D721Med (cell line): ENCODE data around the gene RND2.

Experiments
- DNase-seq: peaks from one replicate; pipeline ENCODE4 v3.0.0; 2011; ENCODE audit warnings: low spot score; ENCODE audit not compliant: insufficient read length
- FAIRE-seq: peaks from 2 replicates; lab custom pipeline; 2011; peaks lifted over from hg19 to GRCh38; lab: Jason Lieb, UNC
- TF ChIP-seq, protein P1 (sequence below): IDR thresholded peaks from 2 replicates; pipeline ENCODE4 v1.5.1; 2012; ENCODE audit warnings: mild to moderate bottlenecking, control low read depth; ENCODE audit not compliant: insufficient read depth; ENCODE audit errors: missing control alignments

Gene RND2

DNA sequence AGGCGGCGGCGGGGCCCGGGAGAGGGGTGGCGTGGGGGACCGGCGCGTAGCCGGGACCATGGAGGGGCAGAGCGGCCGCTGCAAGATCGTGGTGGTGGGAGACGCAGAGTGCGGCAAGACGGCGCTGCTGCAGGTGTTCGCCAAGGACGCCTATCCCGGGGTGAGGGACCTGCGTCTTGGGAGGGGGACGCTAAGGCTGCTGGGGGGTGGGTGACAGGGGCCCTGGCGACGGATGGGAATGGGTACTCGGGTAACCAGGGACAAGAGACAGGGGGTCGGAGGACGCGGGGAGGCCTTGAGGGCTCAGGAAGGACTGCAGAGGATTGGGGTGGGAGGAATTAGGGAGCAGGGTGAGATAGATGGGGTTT, 243 bp downstream of the RND2 start:
- FAIRE-seq: no peak
- TF ChIP-seq, protein P1, sequence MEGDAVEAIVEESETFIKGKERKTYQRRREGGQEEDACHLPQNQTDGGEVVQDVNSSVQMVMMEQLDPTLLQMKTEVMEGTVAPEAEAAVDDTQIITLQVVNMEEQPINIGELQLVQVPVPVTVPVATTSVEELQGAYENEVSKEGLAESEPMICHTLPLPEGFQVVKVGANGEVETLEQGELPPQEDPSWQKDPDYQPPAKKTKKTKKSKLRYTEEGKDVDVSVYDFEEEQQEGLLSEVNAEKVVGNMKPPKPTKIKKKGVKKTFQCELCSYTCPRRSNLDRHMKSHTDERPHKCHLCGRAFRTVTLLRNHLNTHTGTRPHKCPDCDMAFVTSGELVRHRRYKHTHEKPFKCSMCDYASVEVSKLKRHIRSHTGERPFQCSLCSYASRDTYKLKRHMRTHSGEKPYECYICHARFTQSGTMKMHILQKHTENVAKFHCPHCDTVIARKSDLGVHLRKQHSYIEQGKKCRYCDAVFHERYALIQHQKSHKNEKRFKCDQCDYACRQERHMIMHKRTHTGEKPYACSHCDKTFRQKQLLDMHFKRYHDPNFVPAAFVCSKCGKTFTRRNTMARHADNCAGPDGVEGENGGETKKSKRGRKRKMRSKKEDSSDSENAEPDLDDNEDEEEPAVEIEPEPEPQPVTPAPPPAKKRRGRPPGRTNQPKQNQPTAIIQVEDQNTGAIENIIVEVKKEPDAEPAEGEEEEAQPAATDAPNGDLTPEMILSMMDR: no peak
- no peak for DNase-seq

DNA sequence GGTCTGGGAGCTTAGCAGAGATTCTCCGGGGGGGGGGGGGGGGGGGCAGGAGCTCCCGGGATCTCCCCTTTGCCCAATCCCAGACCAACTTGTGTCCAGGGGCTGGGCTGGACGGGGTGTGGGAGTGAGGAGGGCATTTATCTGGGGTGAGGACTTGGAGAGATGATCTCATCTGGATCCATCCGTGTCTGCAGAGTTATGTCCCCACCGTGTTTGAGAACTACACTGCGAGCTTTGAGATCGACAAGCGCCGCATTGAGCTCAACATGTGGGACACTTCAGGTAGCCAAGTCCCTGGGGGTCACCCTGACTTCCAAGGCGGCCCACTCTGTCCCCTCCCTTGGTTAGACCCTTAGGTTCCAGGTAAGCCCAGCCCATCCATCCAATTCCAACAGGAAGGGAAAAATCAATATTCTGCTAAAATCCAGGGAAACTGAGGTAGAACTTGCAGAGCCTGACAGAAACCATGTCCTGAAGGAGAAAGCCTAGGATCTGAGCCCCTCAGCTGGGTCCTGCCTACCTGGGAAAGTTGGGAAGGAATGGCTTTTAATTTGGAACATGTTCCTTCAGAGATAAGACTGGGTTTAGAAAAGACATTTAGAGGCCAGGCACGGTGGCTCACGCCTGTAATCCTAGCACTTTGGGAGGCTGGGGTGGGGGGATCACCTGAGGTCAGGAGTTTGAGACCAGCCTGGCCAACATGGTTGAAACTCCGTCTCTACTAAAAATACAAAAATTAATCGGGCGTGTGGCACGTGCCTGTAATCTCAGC, 921 bp downstream of the RND2 start:
- no peak for FAIRE-seq
- TF ChIP-seq, protein P1: no peak
- DNase-seq: no peak

DNA sequence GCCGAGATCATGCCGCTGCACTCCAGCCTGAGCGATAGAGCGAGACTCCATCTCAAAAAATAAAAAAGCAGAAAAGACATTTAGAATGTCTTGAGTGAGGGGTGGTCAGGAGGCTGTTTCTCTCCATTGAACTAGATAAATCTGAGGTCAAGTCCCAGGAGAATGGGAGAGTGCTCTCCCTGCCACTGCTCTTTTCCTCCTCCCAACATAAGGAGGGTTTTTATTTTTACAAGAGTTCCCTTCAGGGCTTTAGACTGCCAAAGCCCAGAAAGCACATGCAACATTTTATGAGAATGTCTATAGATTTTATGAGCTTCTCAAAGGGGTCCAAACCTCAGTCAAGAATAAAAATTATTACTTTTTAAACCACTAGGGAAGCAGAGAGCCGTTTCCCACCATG, 1.6 kb downstream of the RND2 start:
- no peak for FAIRE-seq
- TF ChIP-seq, protein P1: no peak
- no peak for DNase-seq

DNA sequence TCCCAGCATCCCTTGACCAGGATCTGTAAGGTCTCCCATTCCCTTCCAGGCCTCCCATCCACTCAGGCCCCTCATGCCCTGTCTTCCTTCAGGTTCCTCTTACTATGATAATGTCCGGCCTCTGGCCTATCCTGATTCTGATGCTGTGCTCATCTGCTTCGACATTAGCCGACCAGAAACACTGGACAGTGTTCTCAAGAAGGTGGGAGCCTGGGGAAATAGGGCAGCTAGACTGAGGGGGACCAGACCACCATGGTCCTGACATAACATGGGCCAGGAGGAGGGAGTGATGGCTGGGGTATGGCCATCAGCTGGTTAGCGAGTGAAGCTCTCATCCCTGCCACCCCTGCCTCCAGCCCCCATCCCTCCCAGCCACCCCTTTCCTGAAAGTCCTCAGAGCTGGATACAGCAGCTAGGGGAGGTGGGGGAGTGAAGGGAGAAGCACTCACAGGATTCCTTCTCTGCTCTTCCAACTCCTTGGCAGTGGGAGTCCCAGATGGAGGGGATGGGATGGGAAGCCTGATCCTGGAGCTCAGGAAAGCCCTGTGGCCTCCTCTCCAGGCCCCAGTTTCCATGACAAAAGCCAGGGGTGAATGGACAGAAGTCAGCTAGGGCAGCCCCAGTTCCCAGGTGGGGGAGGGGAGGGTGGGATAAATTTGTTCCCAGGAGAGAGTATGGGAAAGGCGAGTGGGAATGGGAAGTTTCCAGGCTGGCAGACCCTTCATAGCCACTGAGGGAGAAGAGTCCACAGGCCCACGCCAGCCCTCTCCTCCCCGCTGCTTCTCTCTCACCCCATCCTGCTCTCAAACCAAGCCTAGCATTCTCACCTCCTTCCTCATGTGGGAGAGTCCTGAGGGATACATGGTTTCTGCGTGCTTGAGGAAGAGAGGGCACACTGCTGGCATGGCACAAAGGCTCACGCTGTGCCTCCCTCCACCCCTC, 2.3 kb downstream of the RND2 start:
- no peak for DNase-seq
- TF ChIP-seq, protein P1: no peak
- FAIRE-seq: no peak

DNA sequence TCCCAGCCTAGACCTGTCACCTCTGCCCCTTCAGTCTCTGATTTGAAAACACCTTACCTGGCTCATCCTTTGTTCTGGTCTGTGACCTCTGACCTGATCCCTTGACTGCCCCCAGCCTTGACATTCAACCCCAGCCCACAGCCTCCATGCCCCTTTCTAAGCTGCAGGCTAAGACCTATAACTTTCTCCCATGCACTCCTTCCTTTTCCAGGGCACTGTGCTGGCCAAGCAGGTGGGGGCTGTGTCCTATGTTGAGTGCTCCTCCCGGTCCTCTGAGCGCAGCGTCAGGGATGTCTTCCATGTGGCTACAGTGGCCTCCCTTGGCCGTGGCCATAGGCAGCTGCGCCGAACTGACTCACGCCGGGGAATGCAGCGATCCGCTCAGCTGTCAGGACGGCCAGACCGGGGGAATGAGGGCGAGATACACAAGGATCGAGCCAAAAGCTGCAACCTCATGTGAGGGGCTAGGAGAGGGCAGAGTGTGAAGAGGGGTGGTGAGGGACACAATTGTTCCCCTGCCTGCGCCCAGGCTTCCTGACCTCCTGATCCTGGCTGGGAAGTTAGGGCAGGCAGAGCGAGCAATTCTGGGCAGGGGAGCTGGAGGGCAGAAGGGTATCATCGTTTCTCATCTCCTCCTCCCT, 3.3 kb downstream of the RND2 start:
- DNase-seq (no peak), FAIRE-seq (no peak)
- TF ChIP-seq, protein P1: no peak

DNA sequence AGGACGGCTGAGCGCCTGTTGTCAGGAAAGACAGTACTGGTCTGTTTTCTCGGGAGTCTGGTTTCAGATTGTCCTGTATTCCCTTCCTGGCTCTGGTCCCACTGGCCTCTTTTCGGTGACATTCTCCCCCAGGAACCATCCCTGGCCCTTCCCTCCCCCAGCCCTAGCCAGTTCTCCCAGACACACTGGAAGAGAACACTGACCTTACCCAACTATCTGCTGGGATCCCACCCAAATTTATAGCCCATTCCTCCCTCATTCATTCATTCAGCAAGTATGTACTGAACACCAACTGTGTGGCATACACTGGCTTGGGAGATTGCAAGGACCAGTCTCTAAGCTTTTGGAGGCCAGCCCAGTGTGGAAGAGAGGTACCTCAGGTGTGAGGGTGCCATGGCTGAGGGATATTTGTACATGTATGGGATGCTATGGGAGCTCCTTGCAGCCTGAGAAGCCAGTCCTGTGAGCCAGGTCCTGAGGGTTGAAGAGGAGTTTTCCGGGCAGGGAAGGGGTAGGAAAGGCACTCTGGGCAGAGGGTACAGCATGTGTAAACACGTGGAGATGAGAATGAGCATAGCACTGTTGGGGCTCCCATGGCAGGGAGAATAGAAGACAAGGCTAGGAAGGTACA, 5.2 kb downstream of the RND2 start:
- FAIRE-seq (no peak), DNase-seq (no peak)
- TF ChIP-seq, protein P1: no peak
